GM23338 (cell line): ENCODE data around the gene SCNN1G.

Experiments used
- CREB1 ChIP-seq: fragments of 250-450 bp; sonication (Bioruptor Pico); IDR thresholded peaks from 2 replicates; pipeline ENCODE4 v1.5.0; 2020; ENCODE audit warnings: low read depth, mild to moderate bottlenecking, moderate library complexity
- CTCF ChIP-seq, 2 experiments: fragments of 200-600 bp in 1 of 2; sonication (generic) in 1 of 2; conservative IDR thresholded peaks; 2 replicates each; pipeline versions ENCODE4 v1.5.1 to v1.6.1; 2016 to 2017; ENCODE audit warnings: antibody characterized with exemption in 2 of 2, low read depth in 2 of 2, mild to moderate bottlenecking in 2 of 2, moderate library complexity in 1 of 2
- EZH2 ChIP-seq: fragments of 200-600 bp; sonication (generic); IDR thresholded peaks from one replicate; pipeline ENCODE4 v1.8.0; 2017; ENCODE audit warnings: antibody characterized with exemption, mild to moderate bottlenecking, low read depth; ENCODE audit not compliant: unreplicated experiment
- POLR2AphosphoS5 ChIP-seq: IDR thresholded peaks from 2 replicates; pipeline ENCODE4 v1.6.1; 2016; ENCODE audit warnings: antibody characterized with exemption, low read depth

GRCh38 chr16:23215435-23215834 lies 32.9 kb downstream of the SCNN1G start:
- TF ChIP-seq EZH2, result no peak
- TF ChIP-seq CTCF (conservative IDR thresholded peaks at IDR 0.05; ENCODE audit: low read depth in 2 of 2), result no peak
- no peak for TF ChIP-seq POLR2AphosphoS5
- no peak for TF ChIP-seq CREB1 (CRISPR knock-in tag)
